Astrocyte of the cerebellum (primary cell): ENCODE results near the gene PARD3B.

ENCODE experiments used
- DNase-seq: peaks from one replicate; pipeline ENCODE4 v3.0.0-alpha.2; 2011; ENCODE audit warnings: low read depth
- H3K4me3 ChIP-seq: 2 replicates; pipeline ENCODE4 v1.5.1; 2011; ENCODE audit warnings: mild to moderate bottlenecking, low read depth, low read length, moderate library complexity
- CTCF ChIP-seq: IDR thresholded peaks from 2 replicates; pipeline ENCODE4 v1.5.1; 2012; ENCODE audit warnings: low read length, low read depth, moderate library complexity, mild to moderate bottlenecking; ENCODE audit errors: missing control alignments
- in situ Hi-C: cut with HindIII; loops from 2 replicates; pipeline ENCODE4 v1.10.0; 2017; ENCODE audit warnings: low sequenced_read_pairs

Gene PARD3B

GRCh38 chr2:205175831-205176230, 630.6 kb downstream of the PARD3B start:
- TF ChIP-seq CTCF = no peak
- in situ Hi-C loops = no loop called here
- DNase-seq = no peak
- no peak overlapping the region for H3K4me3 ChIP-seq

- no peak overlapping the region for H3K4me3 ChIP-seq
- no peak for DNase-seq
- no peak for TF ChIP-seq CTCF
- in situ Hi-C loops = no loop called here
Measured at GRCh38 chr2:205176546-205176945, 631.3 kb downstream of the PARD3B start.

- in situ Hi-C loops = no loop called here
- DNase-seq = no peak
- no peak for TF ChIP-seq CTCF
Measured at GRCh38 chr2:205177546-205177945, 632.3 kb downstream of the PARD3B start.

GRCh38 chr2:205180730-205181129, 635.5 kb downstream of the PARD3B start:
- no peak for DNase-seq
- H3K4me3 ChIP-seq = no peak overlapping the region
- in situ Hi-C loops = no loop called here
- no peak for TF ChIP-seq CTCF

More at GRCh38 chr2:205177546-205177945, 632.3 kb downstream of the PARD3B start:
- no peak overlapping the region for H3K4me3 ChIP-seq

GRCh38 chr2:205187731-205188130, 642.5 kb downstream of the PARD3B start:
- in situ Hi-C loops = no loop called here
- DNase-seq = no peak
- no peak for TF ChIP-seq CTCF
- H3K4me3 ChIP-seq = no peak overlapping the region

GRCh38 chr2:205188239-205189138, 643.2 kb downstream of the PARD3B start:
- no peak overlapping the region for H3K4me3 ChIP-seq
- peak; percentile 60 for DNase-seq
- in situ Hi-C loops = no loop called here
- TF ChIP-seq CTCF = no peak
